Measurements from ENCODE around the gene PLEKHG4B.

- TF ChIP-seq RAD21 (conservative IDR thresholded peaks at IDR 0.05) (no peak), CTCF (IDR thresholded peaks at IDR 0.05; ENCODE audit: poor library complexity, severe bottlenecking) (no peak), SMC3 (conservative IDR thresholded peaks at IDR 0.05; ENCODE audit: poor library complexity) (no peak)
Measured at GRCh38 chr5:75331-76320, 16.3 kb upstream of the PLEKHG4B start.
